BJ (cell line): Measurements from ENCODE around the gene AEBP1. TPM values are rescaled to one million over a fixed set of nuclear protein-coding genes. Genes with fewer than 3 reads are reported as not detected.

Experiments used
- CTCF ChIA-PET: fragments of 350-600 bp; formaldehyde crosslinking; extraction: SDS; loops from one replicate; lab custom pipeline; 2021; ENCODE audit warnings: antibody characterized with exemption, inconsistent platforms; lab: Yijun Ruan, JAX
- POLR2A ChIA-PET: fragments of 300-600 bp; sonication (Branson Sonifier 250); formaldehyde crosslinking; extraction: SDS; loops from one replicate; lab custom pipeline; 2021; ENCODE audit warnings: antibody characterized with exemption; lab: Charles Lee
- DNase-seq: peaks from one replicate; pipeline ENCODE4 v3.0.0-alpha.2; 2011; ENCODE audit warnings: low read depth
- H3K27me3 ChIP-seq: 2 replicates; pipeline ENCODE4 v1.6.0; 2011; ENCODE audit warnings: low read length; ENCODE audit not compliant: control insufficient read depth, insufficient read depth
- H3K36me3 ChIP-seq: 2 replicates; pipeline ENCODE4 v1.5.1; 2011; ENCODE audit warnings: low read length; ENCODE audit not compliant: control insufficient read depth, insufficient read depth
- H3K4me3 ChIP-seq: 2 replicates; pipeline ENCODE4 v1.5.1; 2011; ENCODE audit warnings: low read depth, mild to moderate bottlenecking, control low read depth, low read length
- CTCF ChIP-seq: IDR thresholded peaks from 2 replicates; pipeline ENCODE4 v1.5.1; 2011; ENCODE audit warnings: low read depth, mild to moderate bottlenecking, control low read depth, inconsistent platforms, low read length, moderate library complexity; ENCODE audit not compliant: insufficient read depth
- polyA plus RNA-seq: library from polyadenylated mRNA; depleted of rRNA; stranded (reverse); fragments of >200 nt; gene quantifications from 2 replicates; pipeline ENCODE4 v1.2.3, GENCODE V29; 2011

AEBP1 gene
- polyA plus RNA-seq, 1 experiment, result 117 TPM

GRCh38 chr7:44061645-44062179, 42.4 kb upstream of the AEBP1 start:
- CTCF ChIA-PET, result interaction anchor here (2.0 kb wide), 1 partner anchor 11 kb away, joined by 5 read pairs; no protein-coding TSS in a partner anchor
- no peak for TF ChIP-seq CTCF
- no peaks in the 10 kb centered on the region for H3K27me3 ChIP-seq
- peaks cover 45% of the 10 kb centered on the region for H3K36me3 ChIP-seq
- H3K4me3 ChIP-seq, result no peak overlapping the region
- no peak for DNase-seq
- POLR2A ChIA-PET, result no interaction called here

DNA sequence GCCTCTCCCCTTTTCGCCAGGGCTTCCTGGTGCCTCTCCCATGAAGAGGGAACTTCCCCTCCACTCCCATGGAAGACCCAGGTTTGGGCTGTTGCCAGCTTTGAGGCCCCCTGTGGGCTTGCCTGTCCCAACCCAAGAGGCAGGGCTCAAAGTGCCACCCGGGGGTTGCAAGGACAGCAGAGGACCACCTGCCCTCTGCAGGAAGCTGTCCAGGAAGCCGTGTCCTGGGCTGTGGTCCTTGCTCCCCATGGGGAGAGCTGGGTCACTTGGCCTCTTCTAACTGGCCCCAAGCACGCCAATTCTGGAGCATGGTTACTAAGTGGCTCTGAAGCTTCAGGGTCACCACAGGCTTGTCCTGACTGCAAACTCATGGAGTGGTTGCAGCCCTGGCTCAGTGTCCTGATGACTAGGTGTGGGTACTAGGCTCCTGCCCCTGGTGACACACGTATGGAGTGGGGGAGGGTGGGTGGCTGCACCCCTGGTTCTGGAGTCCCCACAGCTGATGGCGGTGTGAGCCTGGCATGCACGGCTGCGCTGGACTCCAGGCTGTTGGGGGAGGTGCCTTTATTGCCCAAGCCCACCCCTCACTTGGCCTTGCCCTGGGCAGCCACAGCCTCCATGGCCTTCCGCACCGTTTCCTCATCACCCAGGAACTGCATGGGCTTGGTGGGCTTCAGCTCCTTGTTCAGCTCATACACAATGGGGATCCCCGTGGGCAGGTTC, 41.8 kb upstream of the AEBP1 start:
- TF ChIP-seq CTCF, result no peak
- H3K36me3 ChIP-seq, result peaks cover 38% of the 10 kb centered on the region
- no peak overlapping the region for H3K4me3 ChIP-seq
- POLR2A ChIA-PET, result no interaction called here
- H3K27me3 ChIP-seq, result no peaks in the 10 kb centered on the region
- no peak for DNase-seq
- CTCF ChIA-PET, result interaction anchor here (2.0 kb wide), 1 partner anchor 10 kb away, joined by 5 read pairs; no protein-coding TSS in a partner anchor

GRCh38 chr7:44062903-44063295, 41.2 kb upstream of the AEBP1 start:
- POLR2A ChIA-PET, result no interaction called here
- Histone ChIP-seq H3K4me3 (no peak overlapping the region), H3K36me3 (peaks cover 33% of the 10 kb centered on the region), H3K27me3 (no peaks in the 10 kb centered on the region)
- no peak for DNase-seq
- CTCF ChIA-PET, result no interaction called here
- no peak for TF ChIP-seq CTCF

GRCh38 chr7:44063547-44063893, 40.6 kb upstream of the AEBP1 start:
- Histone ChIP-seq H3K36me3 (peaks cover 28% of the 10 kb centered on the region), H3K27me3 (no peaks in the 10 kb centered on the region), H3K4me3 (no peak overlapping the region)
- DNase-seq, result no peak
- ChIA-PET CTCF (interaction anchor here (0.6 kb wide), 1 partner anchor 18 kb away, joined by 3 read pairs; no protein-coding TSS in a partner anchor), POLR2A (no interaction called here)
- TF ChIP-seq CTCF, result no peak

GRCh38 chr7:44063894-44064651, 40.1 kb upstream of the AEBP1 start:
- CTCF ChIA-PET, result interaction anchor here (0.6 to 0.8 kb wide), 2 partner anchors 19 to 132 kb away, joined by 3 read pairs; no protein-coding TSS in a partner anchor
- TF ChIP-seq CTCF, result no peak
- no peak for DNase-seq

More at GRCh38 chr7:44063894-44064651, 40.1 kb upstream of the AEBP1 start:
- POLR2A ChIA-PET, result no interaction called here
- no peak overlapping the region for H3K4me3 ChIP-seq
- H3K36me3 ChIP-seq, result peaks cover 23% of the 10 kb centered on the region
- no peaks in the 10 kb centered on the region for H3K27me3 ChIP-seq
